Upper lobe of left lung (tissue), 6 donors: ENCODE measurements around the gene PLEKHF1. TPM values are rescaled to one million over a fixed set of nuclear protein-coding genes. Genes with fewer than 3 reads are reported as not detected.

Experiments
- ATAC-seq, 2 donors: fragments of 200-7000 bp; cut with Tn5 transposase; one replicate each; pipeline ENCODE4 v1.9.1; 2022; ENCODE audit warnings: mild to moderate bottlenecking in 2 of 2, moderate library complexity in 2 of 2; ENCODE audit not compliant: low FRiP score in 2 of 2
- DNase-seq, 2 donors: peaks; one replicate each; pipeline ENCODE4 v3.0.0-alpha.2; 2019 to 2020
- H3K27ac ChIP-seq, 4 donors: fragments of 200-600 bp; sonication (generic); one replicate each; pipeline ENCODE4 v1.5.1; 2016 to 2019
- H3K27me3 ChIP-seq, 4 donors: fragments of 200-600 bp; sonication (generic); one replicate each; pipeline ENCODE4 v1.5.1; 2017 to 2019
- H3K36me3 ChIP-seq, 4 donors: fragments of 200-600 bp; sonication (generic); one replicate each; pipeline ENCODE4 v1.5.1; 2016 to 2019
- H3K4me1 ChIP-seq, 4 donors: fragments of 200-600 bp; sonication (generic); one replicate each; pipeline ENCODE4 v1.5.1; 2018 to 2019
- H3K4me3 ChIP-seq, 4 donors: fragments of 200-600 bp; sonication (generic); one replicate each; pipeline ENCODE4 v1.5.1; 2017 to 2019; ENCODE audit warnings: mild to moderate bottlenecking in 2 of 4, moderate library complexity in 1 of 4
- H3K9me3 ChIP-seq, 4 donors: fragments of 200-600 bp; sonication (generic); one replicate each; pipeline ENCODE4 v1.5.1; 2018 to 2019
- CTCF ChIP-seq, 6 experiments: fragments of 450-650 bp in 4 of 6; fragments of 200-600 bp in 2 of 6; sonication (generic) in 2 of 6; IDR thresholded peaks; one replicate each; pipeline ENCODE4 v1.5.1; 2016 to 2019; ENCODE audit warnings: antibody characterized with exemption in 6 of 6
- EP300 ChIP-seq, 4 donors: sonication (generic); formaldehyde crosslinking; IDR thresholded peaks; one replicate each; pipeline ENCODE4 v1.5.1; 2017; ENCODE audit warnings: antibody characterized with exemption in 4 of 4, control low read depth in 2 of 4
- POLR2A ChIP-seq, 4 donors: fragments of 450-650 bp; IDR thresholded peaks; one replicate each; pipeline ENCODE4 v1.5.1; 2016 to 2017; ENCODE audit warnings: antibody characterized with exemption in 4 of 4, mild to moderate bottlenecking in 2 of 4
- POLR2AphosphoS5 ChIP-seq, 2 donors: sonication (generic); formaldehyde crosslinking; IDR thresholded peaks; one replicate each; pipeline ENCODE4 v1.5.1; 2017; ENCODE audit warnings: antibody characterized with exemption in 2 of 2
- WGBS, 2 donors: methylation state at CpG; one replicate each; pipeline ENCODE4 v1.1.5; 2017 to 2018; 5-methylcytosine and 5-hydroxymethylcytosine counted together
- total RNA-seq, 6 donors: library from RNA; depleted of rRNA in 4 of 6; stranded (reverse); fragments of >200 nt in 4 of 6; gene quantifications; one replicate each; pipeline versions ENCODE4 v1.1.0 to v1.2.1, GENCODE V29; 2016 to 2021
- donor health status: DM: no; HTN: no; CAD: no; lungs with moderate emphysema.
- donor health status: DM: no; HTN: yes; CAD: no; lungs with severe emphysema.

PLEKHF1 gene
- total RNA-seq, 6 donors from 2014 or later = 10.6 to 21.0 (median 14.2) TPM

GRCh38 chr19:29699861-29700260 lies 34.6 kb downstream of the PLEKHF1 start:
- Histone ChIP-seq H3K27me3 (no peaks in the 10 kb centered on the region), H3K9me3 (no peaks in the 10 kb centered on the region), H3K36me3 (peaks cover 9 to 31% (median 27%) of the 10 kb centered on the region in 4 donors), H3K4me3 (no peak overlapping the region), H3K27ac (no peak overlapping the region), H3K4me1 (no peaks in the 10 kb centered on the region)
- DNase-seq (no peak), ATAC-seq (no peak)
- 79 to 80% methylated on average over 5 of the region's 5 CpGs for WGBS, 2 donors
- TF ChIP-seq POLR2A (IDR thresholded peaks at IDR 0.05) (no peak), EP300 (IDR thresholded peaks at IDR 0.05) (no peak), POLR2AphosphoS5 (IDR thresholded peaks at IDR 0.05) (no peak), CTCF (IDR thresholded peaks at IDR 0.05) (no peak)

- TF ChIP-seq POLR2A (IDR thresholded peaks at IDR 0.05) (no peak), POLR2AphosphoS5 (IDR thresholded peaks at IDR 0.05) (no peak)
- 80 to 93% methylated on average over 4 to 6 of the region's 6 CpGs for WGBS, 2 donors
- no peak overlapping the region for H3K27ac ChIP-seq
- H3K4me3 ChIP-seq = no peak overlapping the region
- no peaks in the 10 kb centered on the region for H3K27me3 ChIP-seq
- DNase-seq (no peak), ATAC-seq (no peak)
- no peaks in the 10 kb centered on the region for H3K4me1 ChIP-seq
- H3K36me3 ChIP-seq = peaks cover 9 to 34% (median 27%) of the 10 kb centered on the region in 4 donors
- H3K9me3 ChIP-seq = no peaks in the 10 kb centered on the region
Observed at GRCh38 chr19:29700498-29700897, 35.2 kb downstream of the PLEKHF1 start.

DNA sequence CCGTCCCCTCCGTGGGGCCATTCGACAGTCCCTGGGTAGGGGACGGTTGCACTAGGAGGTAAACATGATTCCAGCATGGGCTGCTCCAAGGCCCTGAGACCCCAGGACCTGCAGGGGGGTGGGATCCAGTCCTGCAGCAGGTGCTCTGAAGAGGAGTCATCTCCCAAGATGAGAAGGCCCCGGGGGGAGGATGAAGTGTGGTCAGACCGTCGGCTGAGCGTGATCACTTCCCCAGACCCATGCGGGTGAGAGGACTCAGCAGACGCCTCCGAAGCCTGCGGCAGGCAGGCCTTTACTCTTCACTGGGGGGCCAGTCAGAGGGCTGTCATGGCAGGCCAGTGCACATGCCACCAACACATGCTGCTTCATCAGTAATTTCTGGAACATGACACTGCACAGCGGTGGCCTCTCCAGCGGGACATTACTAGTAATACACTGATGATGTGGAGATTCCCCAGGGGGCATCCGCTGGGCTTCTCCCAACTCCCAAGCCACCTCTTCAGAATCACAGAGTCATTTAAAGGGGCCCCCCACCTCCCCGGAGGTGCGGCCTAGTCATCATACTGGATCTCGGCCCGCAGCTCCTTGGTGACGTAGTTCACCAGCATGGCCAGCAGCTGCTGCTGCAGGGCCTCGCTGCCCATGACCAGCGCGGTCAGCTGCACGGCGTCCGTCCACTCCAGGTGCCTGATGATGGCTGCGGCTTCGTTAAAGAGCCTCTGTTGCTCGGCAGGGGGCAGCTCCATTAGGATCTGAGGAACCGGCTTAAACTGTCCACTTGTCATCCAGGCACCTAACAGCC lies 37.1 kb downstream of the PLEKHF1 start:
- DNase-seq = no peak
- peaks cover 9 to 50% (median 35%) of the 10 kb centered on the region in 4 donors for H3K36me3 ChIP-seq
- 93 to 95% methylated on average over 19 to 28 of the region's 30 CpGs for WGBS, 2 donors

GRCh38 chr19:29702963-29703320 lies 37.7 kb downstream of the PLEKHF1 start:
- peaks cover 9 to 56% (median 39%) of the 10 kb centered on the region in 4 donors for H3K36me3 ChIP-seq
- no peak overlapping the region for H3K4me3 ChIP-seq
- TF ChIP-seq CTCF (IDR thresholded peaks at IDR 0.05) (no peak), EP300 (IDR thresholded peaks at IDR 0.05) (no peak), POLR2A (IDR thresholded peaks at IDR 0.05) (no peak), POLR2AphosphoS5 (IDR thresholded peaks at IDR 0.05) (no peak)
- H3K27ac ChIP-seq = no peak overlapping the region
- no peak for DNase-seq
- no peak for ATAC-seq
- no peaks in the 10 kb centered on the region for H3K4me1 ChIP-seq
- 97% methylated on average over 6 to 9 of the region's 9 CpGs for WGBS, 2 donors
- no peaks in the 10 kb centered on the region for H3K27me3 ChIP-seq
- H3K9me3 ChIP-seq = no peaks in the 10 kb centered on the region

More for the DNA sequence above, 37.1 kb downstream of the PLEKHF1 start:
- H3K27me3 ChIP-seq = no peaks in the 10 kb centered on the region
- H3K4me1 ChIP-seq = no peaks in the 10 kb centered on the region
- no peak overlapping the region for H3K27ac ChIP-seq
- H3K4me3 ChIP-seq = no peak overlapping the region
- H3K9me3 ChIP-seq = no peaks in the 10 kb centered on the region
- TF ChIP-seq POLR2AphosphoS5 (IDR thresholded peaks at IDR 0.05) (no peak), POLR2A (IDR thresholded peaks at IDR 0.05) (no peak), EP300 (IDR thresholded peaks at IDR 0.05) (no peak), CTCF (IDR thresholded peaks at IDR 0.05) (no peak)
- no peak for ATAC-seq

GRCh38 chr19:29704562-29705558 lies 39.6 kb downstream of the PLEKHF1 start:
- H3K9me3 ChIP-seq = no peaks in the 10 kb centered on the region
- no peak overlapping the region for H3K27ac ChIP-seq
- no peaks in the 10 kb centered on the region for H3K27me3 ChIP-seq
- H3K4me1 ChIP-seq = no peaks in the 10 kb centered on the region
- 90 to 92% methylated on average over 14 of the region's 14 CpGs for WGBS, 2 donors
- peaks cover 9 to 61% (median 42%) of the 10 kb centered on the region in 4 donors for H3K36me3 ChIP-seq
- H3K4me3 ChIP-seq = no peak overlapping the region
- DNase-seq (no peak), ATAC-seq (no peak)
- no peak for TF ChIP-seq EP300 (IDR thresholded peaks at IDR 0.05)
- no peak for TF ChIP-seq POLR2AphosphoS5 (IDR thresholded peaks at IDR 0.05)
- no peak for TF ChIP-seq CTCF (IDR thresholded peaks at IDR 0.05)
- TF ChIP-seq POLR2A (IDR thresholded peaks at IDR 0.05) = no peak
